GM10847 (cell line): ENCODE data around the gene ARID1B.

Source experiments
- POLR2A ChIP-seq: IDR thresholded peaks from 2 replicates; pipeline ENCODE4 v1.6.1; 2011; ENCODE audit not compliant: insufficient read length; ENCODE audit errors: extremely low read depth

The ARID1B gene

GRCh38 chr6:156846845-156847599, 69.8 kb downstream of the ARID1B start:
- no peak for TF ChIP-seq POLR2A

- TF ChIP-seq POLR2A, result no peak
Observed at GRCh38 chr6:156848123-156848522, 70.9 kb downstream of the ARID1B start.

GRCh38 chr6:156848533-156848932, 71.4 kb downstream of the ARID1B start:
- TF ChIP-seq POLR2A, result no peak

- TF ChIP-seq POLR2A, result no peak
Observed at GRCh38 chr6:156849806-156850205, 72.6 kb downstream of the ARID1B start.

GRCh38 chr6:156850353-156850752, 73.2 kb downstream of the ARID1B start:
- TF ChIP-seq POLR2A, result no peak

- TF ChIP-seq POLR2A, result no peak
Observed at GRCh38 chr6:156851454-156851921, 74.3 kb downstream of the ARID1B start.

GRCh38 chr6:156852147-156852857, 75.1 kb downstream of the ARID1B start:
- no peak for TF ChIP-seq POLR2A

GRCh38 chr6:156852858-156853216, 75.7 kb downstream of the ARID1B start:
- no peak for TF ChIP-seq POLR2A

GRCh38 chr6:156853733-156854132, 76.6 kb downstream of the ARID1B start:
- TF ChIP-seq POLR2A, result no peak

GRCh38 chr6:156854466-156855161, 77.4 kb downstream of the ARID1B start:
- no peak for TF ChIP-seq POLR2A

GRCh38 chr6:156857573-156857972, 80.4 kb downstream of the ARID1B start:
- TF ChIP-seq POLR2A, result no peak

- no peak for TF ChIP-seq POLR2A
Observed at GRCh38 chr6:156859686-156860085, 82.5 kb downstream of the ARID1B start.

GRCh38 chr6:156862711-156863110, 85.5 kb downstream of the ARID1B start:
- TF ChIP-seq POLR2A, result no peak

GRCh38 chr6:156863504-156863903, 86.3 kb downstream of the ARID1B start:
- TF ChIP-seq POLR2A, result no peak

GRCh38 chr6:156864557-156864956, 87.4 kb downstream of the ARID1B start:
- TF ChIP-seq POLR2A, result no peak
